ENCODE measurements around the gene DNAH6.

Gene DNAH6

DNA sequence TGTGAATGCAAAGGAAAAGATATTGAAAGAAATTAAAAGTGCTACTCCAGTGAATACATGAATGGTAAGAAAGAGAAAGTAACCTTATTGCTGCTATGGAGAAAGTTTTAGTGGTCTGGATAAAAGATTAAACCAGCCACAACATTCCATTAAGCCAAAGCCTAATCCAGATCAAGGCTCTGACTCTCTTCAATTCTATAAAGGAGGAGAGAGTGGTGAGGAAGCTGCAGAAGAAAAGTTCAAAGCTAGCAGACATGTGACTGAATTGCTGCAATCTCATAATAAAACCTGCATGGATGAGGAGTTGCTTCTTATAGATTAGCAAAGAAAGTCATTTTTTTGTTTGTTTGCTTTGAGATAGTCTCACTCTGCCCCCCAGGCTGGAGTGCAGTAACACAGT lies 130.2 kb downstream of the DNAH6 start:
- TF ChIP-seq, protein P1, sequence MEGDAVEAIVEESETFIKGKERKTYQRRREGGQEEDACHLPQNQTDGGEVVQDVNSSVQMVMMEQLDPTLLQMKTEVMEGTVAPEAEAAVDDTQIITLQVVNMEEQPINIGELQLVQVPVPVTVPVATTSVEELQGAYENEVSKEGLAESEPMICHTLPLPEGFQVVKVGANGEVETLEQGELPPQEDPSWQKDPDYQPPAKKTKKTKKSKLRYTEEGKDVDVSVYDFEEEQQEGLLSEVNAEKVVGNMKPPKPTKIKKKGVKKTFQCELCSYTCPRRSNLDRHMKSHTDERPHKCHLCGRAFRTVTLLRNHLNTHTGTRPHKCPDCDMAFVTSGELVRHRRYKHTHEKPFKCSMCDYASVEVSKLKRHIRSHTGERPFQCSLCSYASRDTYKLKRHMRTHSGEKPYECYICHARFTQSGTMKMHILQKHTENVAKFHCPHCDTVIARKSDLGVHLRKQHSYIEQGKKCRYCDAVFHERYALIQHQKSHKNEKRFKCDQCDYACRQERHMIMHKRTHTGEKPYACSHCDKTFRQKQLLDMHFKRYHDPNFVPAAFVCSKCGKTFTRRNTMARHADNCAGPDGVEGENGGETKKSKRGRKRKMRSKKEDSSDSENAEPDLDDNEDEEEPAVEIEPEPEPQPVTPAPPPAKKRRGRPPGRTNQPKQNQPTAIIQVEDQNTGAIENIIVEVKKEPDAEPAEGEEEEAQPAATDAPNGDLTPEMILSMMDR (conservative IDR thresholded peaks at IDR 0.05; ENCODE audit: low read depth), result no peak
- DNase-seq (ENCODE audit: low spot score), result no peak
- no peak overlapping the region for H3K27ac ChIP-seq
- ChIA-PET POLR2A (ENCODE audit: low non-redundant PET) (no interaction called here), CTCF (no interaction called here)

DNA sequence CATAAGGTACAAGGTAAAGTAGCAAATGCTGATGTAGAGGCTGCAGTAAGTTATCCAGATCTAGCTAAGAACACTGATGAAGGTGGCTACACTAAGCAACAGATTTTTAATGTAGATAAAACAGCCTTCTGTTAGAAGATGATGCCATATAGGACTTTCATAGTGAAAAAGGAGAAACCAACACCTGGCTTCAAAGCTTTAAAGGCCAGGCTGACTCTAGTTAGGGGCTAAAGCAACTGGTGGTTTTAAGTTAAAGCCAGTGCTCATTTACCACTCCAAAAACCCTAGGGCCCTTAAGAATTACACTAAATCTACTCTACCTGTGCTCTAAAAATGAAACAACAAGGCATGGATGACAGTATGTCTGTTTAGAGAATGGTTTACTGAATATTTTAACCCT lies 131.0 kb downstream of the DNAH6 start:
- CTCF ChIA-PET, result no interaction called here
- no peak for DNase-seq (ENCODE audit: low spot score)
- TF ChIP-seq, protein P1 (conservative IDR thresholded peaks at IDR 0.05; ENCODE audit: low read depth), result no peak
- no peak overlapping the region for H3K27ac ChIP-seq
- POLR2A ChIA-PET (ENCODE audit: low non-redundant PET), result no interaction called here

DNA sequence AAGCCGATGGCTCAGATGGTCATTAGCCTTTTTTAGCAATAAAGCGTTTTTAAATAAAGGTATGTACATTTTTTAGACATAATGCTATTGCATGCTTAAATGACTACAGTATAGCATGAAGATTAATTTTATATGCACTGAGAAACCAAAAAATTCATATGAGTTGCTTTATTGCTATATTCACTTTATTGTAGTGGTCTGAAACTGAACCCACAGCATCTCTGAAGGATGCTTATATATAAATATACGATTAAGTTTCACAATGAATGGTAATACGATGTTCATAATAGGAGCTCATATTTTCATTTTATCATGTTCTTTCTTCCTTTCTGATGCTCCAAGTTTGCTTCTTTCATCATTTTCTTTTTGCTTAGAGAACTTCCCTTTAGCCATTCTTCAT lies 132.8 kb downstream of the DNAH6 start:
- TF ChIP-seq, protein P1 (conservative IDR thresholded peaks at IDR 0.05; ENCODE audit: low read depth), result no peak
- no peak overlapping the region for H3K27ac ChIP-seq
- POLR2A ChIA-PET (ENCODE audit: low non-redundant PET), result no interaction called here
- CTCF ChIA-PET, result interaction anchor here (0.8 kb wide), 1 partner anchor 92 kb away, joined by 6 read pairs; no protein-coding TSS in a partner anchor
- no peak for DNase-seq (ENCODE audit: low spot score)

DNA sequence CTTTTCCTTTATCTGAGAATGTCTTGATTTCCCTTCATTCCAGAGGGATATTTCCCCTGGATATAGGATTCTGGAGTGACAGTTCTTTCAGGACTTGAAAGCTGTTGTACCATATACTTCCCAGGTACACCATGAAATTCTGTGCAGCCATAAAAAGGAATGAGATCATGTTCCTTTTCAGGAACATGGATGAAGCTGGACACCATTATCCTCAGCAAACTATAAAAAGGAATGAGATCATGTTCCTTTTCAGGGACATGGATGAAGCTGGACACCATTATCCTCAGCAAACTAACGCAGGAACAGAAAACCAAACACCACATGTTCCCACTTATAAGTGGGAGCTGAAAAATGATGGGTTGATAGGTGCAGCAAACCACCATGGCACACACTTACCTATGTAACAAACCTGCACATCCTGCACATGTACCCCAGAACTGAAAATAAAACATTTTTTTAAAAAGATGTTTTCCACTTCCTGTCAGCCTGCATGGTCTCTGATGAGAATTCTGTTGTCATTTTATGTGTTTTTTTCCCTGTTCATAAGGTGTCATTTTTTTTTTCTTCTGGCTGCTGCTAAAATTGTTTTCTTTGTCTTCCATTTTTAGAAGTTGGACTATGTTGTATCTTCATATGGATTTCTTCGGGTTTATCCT lies 133.3 kb downstream of the DNAH6 start:
- no peak for DNase-seq (ENCODE audit: low spot score)
- no peak overlapping the region for H3K27ac ChIP-seq
- POLR2A ChIA-PET (ENCODE audit: low non-redundant PET), result no interaction called here
- TF ChIP-seq, protein P1 (conservative IDR thresholded peaks at IDR 0.05; ENCODE audit: low read depth), result no peak
- CTCF ChIA-PET, result interaction anchor here (0.7 to 0.8 kb wide), 2 partner anchors 13 to 92 kb away, joined by 3 to 6 read pairs; no protein-coding TSS in a partner anchor

DNA sequence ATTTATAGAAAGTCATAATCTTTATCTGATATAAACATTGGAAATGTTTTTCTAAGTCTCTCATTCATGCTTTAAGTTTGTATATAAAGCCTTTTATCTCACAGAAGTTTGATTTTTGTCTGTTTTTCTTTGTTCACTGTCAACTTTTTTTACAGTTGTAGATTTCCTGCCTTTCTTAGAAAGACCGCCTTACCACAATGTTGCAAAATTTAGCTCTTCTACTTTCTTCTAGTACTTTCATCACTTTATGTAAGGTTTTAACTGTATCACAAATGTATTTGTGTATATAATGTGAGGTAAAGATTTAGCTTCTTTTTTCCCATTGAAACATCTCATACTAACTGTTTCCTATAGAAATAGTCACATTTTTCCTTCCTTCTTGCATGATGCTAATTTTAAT lies 136.1 kb downstream of the DNAH6 start:
- H3K27ac ChIP-seq, result no peak overlapping the region
- CTCF ChIA-PET, result no interaction called here

DNA sequence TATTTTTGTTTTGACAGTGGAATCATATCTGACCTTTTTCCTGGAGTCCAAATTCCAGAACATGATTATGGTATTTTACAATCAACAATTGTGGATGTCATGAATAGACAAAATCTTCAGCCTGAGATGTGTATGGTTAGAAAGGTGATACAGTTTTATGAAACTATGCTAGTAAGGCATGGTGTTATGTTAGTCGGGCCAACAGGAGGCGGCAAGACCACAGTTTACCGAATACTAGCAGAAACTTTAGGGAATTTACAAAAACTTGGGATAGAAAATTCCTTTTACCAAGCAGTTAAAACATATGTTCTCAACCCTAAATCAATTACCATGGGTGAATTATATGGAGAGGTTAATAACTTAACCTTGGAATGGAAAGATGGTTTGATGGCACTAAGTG lies 137.0 kb downstream of the DNAH6 start:
- DNase-seq (ENCODE audit: low spot score), result no peak
- POLR2A ChIA-PET (ENCODE audit: low non-redundant PET), result no interaction called here
- no peak overlapping the region for H3K27ac ChIP-seq
- TF ChIP-seq, protein P1 (conservative IDR thresholded peaks at IDR 0.05; ENCODE audit: low read depth), result no peak
- CTCF ChIA-PET, result no interaction called here

More for the DNA sequence above, 136.1 kb downstream of the DNAH6 start:
- no peak for DNase-seq (ENCODE audit: low spot score)
- POLR2A ChIA-PET (ENCODE audit: low non-redundant PET), result no interaction called here
- TF ChIP-seq, protein P1 (conservative IDR thresholded peaks at IDR 0.05; ENCODE audit: low read depth), result no peak

Measured in RWPE1 (cell line).